GM06990 (cell line): Measurements from ENCODE around the gene GTF3C1.

Experiments used
- DNase-seq: peaks from one replicate; pipeline ENCODE4 v3.0.0-alpha.2; 2011; ENCODE audit not compliant: insufficient read length; ENCODE audit errors: extremely low read depth
- H3K27me3 ChIP-seq: replicated peaks from 2 replicates; pipeline ENCODE4 v1.6.0; 2011; ENCODE audit warnings: low read length; ENCODE audit not compliant: control insufficient read depth, insufficient read depth
- H3K36me3 ChIP-seq: 2 replicates; pipeline ENCODE4 v1.5.1; 2011; ENCODE audit warnings: low read length; ENCODE audit not compliant: control insufficient read depth, insufficient read depth
- H3K4me3 ChIP-seq: replicated peaks from 2 replicates; pipeline ENCODE4 v1.5.1; 2011; ENCODE audit warnings: low read depth, mild to moderate bottlenecking, control low read depth, low read length
- CTCF ChIP-seq: IDR thresholded peaks from 2 replicates; pipeline ENCODE4 v1.5.1; 2011; ENCODE audit warnings: low read length, control low read depth, mild to moderate bottlenecking, inconsistent platforms; ENCODE audit not compliant: insufficient read depth, poor library complexity, severe bottlenecking

GTF3C1 gene

GRCh38 chr16:27429330-27429871, 120.3 kb downstream of the GTF3C1 start:
- Histone ChIP-seq H3K36me3 (peaks cover 36% of the 10 kb centered on the region), H3K4me3 (peak overlapping the region; percentile 78)
- no peak for TF ChIP-seq CTCF

GRCh38 chr16:27428026-27428785, 121.5 kb downstream of the GTF3C1 start:
- Histone ChIP-seq H3K27me3 (no peaks in the 10 kb centered on the region), H3K36me3 (peaks cover 29% of the 10 kb centered on the region), H3K4me3 (peak overlapping the region; percentile 78)
- no peak for DNase-seq
- TF ChIP-seq CTCF, result peak; percentile 62

More at GRCh38 chr16:27429330-27429871, 120.3 kb downstream of the GTF3C1 start:
- no peaks in the 10 kb centered on the region for H3K27me3 ChIP-seq
- no peak for DNase-seq

GRCh38 chr16:27427538-27427937, 122.2 kb downstream of the GTF3C1 start:
- TF ChIP-seq CTCF, result no peak
- Histone ChIP-seq H3K4me3 (peak overlapping the region; percentile 78), H3K27me3 (no peaks in the 10 kb centered on the region), H3K36me3 (peaks cover 26% of the 10 kb centered on the region)
- no peak for DNase-seq

- no peaks in the 10 kb centered on the region for H3K27me3 ChIP-seq
- peak; percentile 22 for TF ChIP-seq CTCF
- peaks cover 20% of the 10 kb centered on the region for H3K36me3 ChIP-seq
- peak; percentile 82 for DNase-seq
- peak overlapping the region; percentile 78 for H3K4me3 ChIP-seq
Observed at GRCh38 chr16:27426423-27427408, 123.0 kb downstream of the GTF3C1 start.

- Histone ChIP-seq H3K4me3 (peak overlapping the region; percentile 33), H3K36me3 (peaks cover 17% of the 10 kb centered on the region), H3K27me3 (no peaks in the 10 kb centered on the region)
- DNase-seq, result no peak
- no peak for TF ChIP-seq CTCF
Observed at GRCh38 chr16:27425961-27426360, 123.8 kb downstream of the GTF3C1 start.
